Mesodermal cell (in vitro differentiated cells): ENCODE data around the gene ZMIZ1.
"Not testable (repeated sequence)": the region's sequence is repeated elsewhere in the genome, so short reads cannot be mapped to it uniquely, and the experiment has no call there.

Experiments
- H3K27ac ChIP-seq: 2 replicates; pipeline ENCODE4 v1.7.0; 2013; ENCODE audit warnings: mild to moderate bottlenecking, low read depth, low read length, moderate library complexity; ENCODE audit not compliant: severe bottlenecking
- H3K36me3 ChIP-seq: 2 replicates; pipeline ENCODE4 v1.7.1; 2013; ENCODE audit warnings: mild to moderate bottlenecking, low read length, moderate library complexity; ENCODE audit not compliant: control insufficient read depth, insufficient read depth
- H3K4me1 ChIP-seq: one replicate; pipeline ENCODE4 v1.7.1; 2013; ENCODE audit warnings: mild to moderate bottlenecking, low read length; ENCODE audit not compliant: insufficient read depth, control insufficient read depth, poor library complexity, severe bottlenecking
- H3K4me3 ChIP-seq: 2 replicates; pipeline ENCODE4 v1.7.0; 2013; ENCODE audit warnings: low read length, control low read depth, mild to moderate bottlenecking; ENCODE audit not compliant: insufficient read depth, poor library complexity, severe bottlenecking; ENCODE audit errors: extremely low read depth
- H3K9me3 ChIP-seq: 2 replicates; pipeline ENCODE4 v1.7.1; 2013; ENCODE audit warnings: mild to moderate bottlenecking, low read length, moderate library complexity; ENCODE audit not compliant: control insufficient read depth
- WGBS, 2 experiments: methylation state at CpG; one replicate each; pipeline ENCODE4 v1.1.5; 2013; ENCODE audit warnings: missing lambda C conversion rate in 2 of 2; ENCODE audit not compliant: insufficient coverage in 2 of 2; 5-methylcytosine and 5-hydroxymethylcytosine counted together

Gene ZMIZ1

GRCh38 chr10:79335470-79336235 is 266.9 kb downstream of the ZMIZ1 start:
- H3K4me1 ChIP-seq, result no peaks in the 10 kb centered on the region
- 77 to 87% methylated on average over 10 to 11 of the region's 13 CpGs for WGBS, 2 experiments
- no peak overlapping the region for H3K27ac ChIP-seq
- H3K4me3 ChIP-seq, result no peak overlapping the region
- no peaks in the 10 kb centered on the region for H3K9me3 ChIP-seq
- no peaks in the 10 kb centered on the region for H3K36me3 ChIP-seq

- 88 to 100% methylated on average over 1 to 3 of the region's 3 CpGs for WGBS, 2 experiments
Observed at GRCh38 chr10:79336276-79336675, 267.5 kb downstream of the ZMIZ1 start.

GRCh38 chr10:79336739-79337138 is 268.0 kb downstream of the ZMIZ1 start:
- no peak overlapping the region for H3K27ac ChIP-seq
- no peaks in the 10 kb centered on the region for H3K36me3 ChIP-seq
- 53 to 75% methylated on average over 3 to 4 of the region's 7 CpGs for WGBS, 2 experiments
- no peak overlapping the region for H3K4me3 ChIP-seq
- H3K4me1 ChIP-seq, result no peaks in the 10 kb centered on the region
- H3K9me3 ChIP-seq, result no peaks in the 10 kb centered on the region

More at GRCh38 chr10:79336276-79336675, 267.5 kb downstream of the ZMIZ1 start:
- Histone ChIP-seq H3K27ac (no peak overlapping the region), H3K36me3 (no peaks in the 10 kb centered on the region), H3K9me3 (no peaks in the 10 kb centered on the region), H3K4me1 (no peaks in the 10 kb centered on the region), H3K4me3 (no peak overlapping the region)

GRCh38 chr10:79337783-79338469 is 269.2 kb downstream of the ZMIZ1 start:
- not testable (repeated sequence) for H3K36me3 ChIP-seq, H3K4me1 ChIP-seq, H3K9me3 ChIP-seq, H3K4me3 ChIP-seq, H3K27ac ChIP-seq
- WGBS, 2 experiments, result 90 to 100% methylated on average over 1 to 2 of the region's 11 CpGs

GRCh38 chr10:79339266-79339665 is 270.5 kb downstream of the ZMIZ1 start:
- Histone ChIP-seq H3K27ac (no peak overlapping the region), H3K4me3 (no peak overlapping the region), H3K4me1 (no peaks in the 10 kb centered on the region), H3K9me3 (no peaks in the 10 kb centered on the region), H3K36me3 (no peaks in the 10 kb centered on the region)
- WGBS, 2 experiments, result 71 to 89% methylated on average over 3 of the region's 3 CpGs

- no peaks in the 10 kb centered on the region for H3K9me3 ChIP-seq
- WGBS, 2 experiments, result 95% methylated on average over 5 of the region's 5 CpGs
- H3K36me3 ChIP-seq, result no peaks in the 10 kb centered on the region
- no peak overlapping the region for H3K4me3 ChIP-seq
- peaks cover 3% of the 10 kb centered on the region for H3K4me1 ChIP-seq
- no peak overlapping the region for H3K27ac ChIP-seq
Observed at GRCh38 chr10:79340646-79341244, 272.0 kb downstream of the ZMIZ1 start.

- WGBS, 2 experiments, result 91 to 94% methylated on average over 5 of the region's 5 CpGs
- no peaks in the 10 kb centered on the region for H3K9me3 ChIP-seq
- H3K27ac ChIP-seq, result no peak overlapping the region
- no peak overlapping the region for H3K4me3 ChIP-seq
- no peaks in the 10 kb centered on the region for H3K36me3 ChIP-seq
- peaks cover 7% of the 10 kb centered on the region for H3K4me1 ChIP-seq
Observed at GRCh38 chr10:79342295-79342761, 273.6 kb downstream of the ZMIZ1 start.

GRCh38 chr10:79342811-79343561 is 274.2 kb downstream of the ZMIZ1 start:
- 95% methylated on average over 8 to 10 of the region's 10 CpGs for WGBS, 2 experiments

GRCh38 chr10:79344502-79345195 is 275.9 kb downstream of the ZMIZ1 start:
- WGBS, 2 experiments, result 79 to 86% methylated on average over 2 to 3 of the region's 3 CpGs
- Histone ChIP-seq H3K4me1 (peaks cover 7% of the 10 kb centered on the region), H3K4me3 (no peak overlapping the region), H3K27ac (no peak overlapping the region), H3K9me3 (no peaks in the 10 kb centered on the region), H3K36me3 (peaks cover 13% of the 10 kb centered on the region)

More at GRCh38 chr10:79342811-79343561, 274.2 kb downstream of the ZMIZ1 start:
- no peaks in the 10 kb centered on the region for H3K9me3 ChIP-seq
- no peak overlapping the region for H3K4me3 ChIP-seq
- peaks cover 7% of the 10 kb centered on the region for H3K4me1 ChIP-seq
- no peaks in the 10 kb centered on the region for H3K36me3 ChIP-seq
- no peak overlapping the region for H3K27ac ChIP-seq
